Left forelimb (tissue), 1 donor: ENCODE data around the gene GBP1.
"Not testable (repeated sequence)": the region's sequence is repeated elsewhere in the genome, so short reads cannot be mapped to it uniquely, and the experiment has no call there.

Source experiments
- DNase-seq: peaks from one replicate; pipeline ENCODE4 v3.0.0-alpha.2; 2018; ENCODE audit warnings: low spot score

GBP1 gene, protein sequence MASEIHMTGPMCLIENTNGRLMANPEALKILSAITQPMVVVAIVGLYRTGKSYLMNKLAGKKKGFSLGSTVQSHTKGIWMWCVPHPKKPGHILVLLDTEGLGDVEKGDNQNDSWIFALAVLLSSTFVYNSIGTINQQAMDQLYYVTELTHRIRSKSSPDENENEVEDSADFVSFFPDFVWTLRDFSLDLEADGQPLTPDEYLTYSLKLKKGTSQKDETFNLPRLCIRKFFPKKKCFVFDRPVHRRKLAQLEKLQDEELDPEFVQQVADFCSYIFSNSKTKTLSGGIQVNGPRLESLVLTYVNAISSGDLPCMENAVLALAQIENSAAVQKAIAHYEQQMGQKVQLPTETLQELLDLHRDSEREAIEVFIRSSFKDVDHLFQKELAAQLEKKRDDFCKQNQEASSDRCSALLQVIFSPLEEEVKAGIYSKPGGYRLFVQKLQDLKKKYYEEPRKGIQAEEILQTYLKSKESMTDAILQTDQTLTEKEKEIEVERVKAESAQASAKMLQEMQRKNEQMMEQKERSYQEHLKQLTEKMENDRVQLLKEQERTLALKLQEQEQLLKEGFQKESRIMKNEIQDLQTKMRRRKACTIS

DNA sequence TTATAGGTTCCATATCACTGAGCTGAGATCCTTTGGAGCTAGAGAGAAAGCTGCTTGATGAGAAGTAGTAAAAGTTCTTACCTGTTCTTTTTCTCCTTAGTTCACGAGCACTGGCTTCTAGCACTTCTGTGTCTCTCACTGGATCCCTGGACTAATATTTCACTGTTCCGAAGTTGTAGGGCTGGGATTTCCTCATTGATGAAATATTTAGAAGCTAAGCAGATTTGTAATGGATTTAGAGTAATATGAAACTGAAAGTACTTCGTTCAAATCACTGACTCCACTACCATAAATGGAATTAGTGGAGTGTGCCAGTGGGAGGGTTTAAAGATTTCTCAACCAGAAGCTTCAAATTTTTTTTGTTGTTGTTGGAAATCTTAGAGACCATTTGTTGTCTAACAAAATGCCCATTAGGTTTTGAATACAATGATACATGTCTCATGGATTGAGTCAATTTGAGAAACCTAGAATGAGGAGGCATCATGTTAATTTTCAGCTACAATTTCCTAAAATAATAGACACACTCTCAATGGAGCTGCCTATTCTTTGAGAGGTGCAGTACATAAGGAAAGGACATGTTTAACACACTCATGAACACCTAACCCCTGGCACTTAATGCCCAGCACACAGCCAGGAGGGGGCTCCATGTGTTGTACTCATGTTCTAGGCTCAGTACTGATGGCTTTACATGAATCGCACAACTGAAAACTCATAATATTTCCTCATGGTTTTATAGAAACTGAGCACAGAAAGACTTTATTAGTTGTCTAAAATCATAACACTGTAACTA lies at the start of gene GBP1:
Gene GBP1 (minus strand): TSS at position 130 of the 790 bp plus-strand sequence. CDS start 1,974 bp downstream, outside the sequence.
- no peak for DNase-seq

DNA sequence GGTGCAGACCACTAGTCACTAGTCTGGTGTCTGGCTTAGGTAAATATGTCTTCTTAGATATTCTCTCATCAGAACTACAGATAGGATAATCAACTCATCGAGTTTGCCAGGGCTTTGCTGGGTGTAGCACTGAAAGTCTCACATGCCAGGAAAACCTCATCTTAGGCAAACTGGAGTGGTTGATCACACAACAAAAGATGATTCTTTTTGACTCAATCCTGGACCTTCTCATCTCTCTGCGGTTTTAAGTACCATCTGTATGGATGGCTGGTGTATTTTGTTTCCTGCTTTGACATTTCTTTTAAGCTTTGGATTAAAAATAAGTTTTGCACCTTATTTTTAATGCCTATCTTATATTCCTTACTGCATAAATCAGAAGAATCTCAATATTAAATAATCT lies 49.7 kb upstream of the GBP1 start:
- no peak for DNase-seq

- no peak for DNase-seq
Observed at GRCh38 chr1:89112871-89113613, 48.0 kb upstream of the GBP1 start.

- DNase-seq = no peak
Observed at GRCh38 chr1:89104687-89105086, 39.7 kb upstream of the GBP1 start.

DNA sequence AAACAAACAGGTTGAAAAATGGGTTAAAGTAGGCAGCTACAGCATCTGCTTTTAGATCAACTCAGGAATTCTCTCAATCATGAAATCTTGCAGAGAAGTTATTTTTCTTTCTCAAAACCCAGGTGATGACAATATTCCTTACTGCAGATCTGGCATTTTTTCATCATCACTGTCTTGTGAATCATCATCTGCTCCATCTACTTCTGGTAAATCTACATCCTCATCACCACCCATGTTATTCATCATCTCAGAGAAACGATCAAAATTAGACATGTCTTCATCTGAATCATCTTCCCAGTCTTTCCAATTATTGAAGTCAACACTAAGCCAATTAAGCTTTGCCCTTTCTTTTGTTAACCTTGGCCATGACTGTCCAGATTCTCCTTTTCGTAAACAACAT lies 39.1 kb upstream of the GBP1 start:
- no peak for DNase-seq

- no peak for DNase-seq
Observed at GRCh38 chr1:89102021-89102420, 37.0 kb upstream of the GBP1 start.

- no peak for DNase-seq
Observed at GRCh38 chr1:89100412-89100811, 35.4 kb upstream of the GBP1 start.

DNA sequence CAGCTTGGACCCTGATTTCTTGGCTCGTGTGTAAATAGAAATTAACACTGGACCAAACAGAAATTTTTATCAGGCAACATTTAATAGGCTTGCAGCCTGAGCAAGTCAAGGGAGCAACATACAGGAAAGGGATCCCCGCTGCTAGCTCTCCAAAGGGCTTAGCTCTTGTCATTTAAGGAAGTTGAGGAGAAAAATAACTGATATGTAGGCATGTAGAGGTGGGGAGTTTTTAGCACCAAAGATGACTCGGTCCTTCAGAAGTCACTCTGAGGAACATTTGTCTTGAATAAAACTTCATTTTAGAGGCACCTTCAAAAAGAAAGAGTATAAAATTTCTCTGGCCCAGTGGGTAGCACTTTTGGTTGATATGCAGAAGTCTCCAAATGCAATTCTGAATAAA lies 33.8 kb upstream of the GBP1 start:
- DNase-seq = no peak

GRCh38 chr1:89095737-89096136 lies 30.7 kb upstream of the GBP1 start:
- no peak for DNase-seq

GRCh38 chr1:89089962-89090361 lies 25.0 kb upstream of the GBP1 start:
- no peak for DNase-seq

- DNase-seq = no peak
Observed at GRCh38 chr1:89088572-89088971, 23.6 kb upstream of the GBP1 start.

- no peak for DNase-seq
Observed at GRCh38 chr1:89087241-89087640, 22.2 kb upstream of the GBP1 start.

DNA sequence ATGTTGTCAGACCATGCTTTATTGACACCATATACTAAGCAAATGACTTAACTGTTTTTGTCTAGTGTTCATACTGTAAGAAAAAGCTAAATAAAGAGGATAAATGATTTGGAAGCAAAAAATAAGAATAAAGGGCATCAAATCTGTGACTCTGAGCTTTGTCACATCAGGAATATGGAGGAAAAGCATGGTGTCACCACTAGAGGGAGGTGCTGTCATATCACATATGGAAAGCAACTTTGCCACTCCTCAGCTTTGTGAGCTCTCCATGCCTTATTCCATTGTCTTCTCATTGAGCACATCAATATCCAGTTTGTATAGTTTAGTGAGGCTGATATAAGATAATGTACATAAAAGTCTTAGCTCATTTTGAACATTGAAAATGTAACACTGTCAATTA lies 20.8 kb upstream of the GBP1 start:
- DNase-seq = no peak

DNA sequence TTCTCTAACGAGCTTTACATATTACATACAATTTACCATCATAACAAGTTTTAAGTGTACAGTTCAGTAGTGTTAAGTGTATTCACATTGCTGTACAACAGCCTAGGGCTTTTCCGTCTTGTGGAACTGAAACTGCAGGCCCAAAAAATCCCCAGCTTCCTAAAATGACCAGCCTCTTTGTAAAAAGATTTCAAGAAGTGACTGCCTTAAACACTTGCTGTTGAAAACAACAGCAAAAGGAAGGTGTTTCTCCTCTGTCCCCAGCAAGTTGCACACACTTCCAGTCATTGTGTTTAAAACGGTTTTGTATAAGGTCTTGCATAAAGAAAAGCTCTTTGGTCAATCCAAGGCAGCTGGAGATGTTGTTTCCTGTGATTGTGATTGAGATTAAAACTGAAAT lies 16.0 kb upstream of the GBP1 start:
- no peak for DNase-seq

- not testable (repeated sequence) for DNase-seq
Observed at GRCh38 chr1:89080068-89080467, 15.1 kb upstream of the GBP1 start.

GRCh38 chr1:89072466-89073065 lies 7.6 kb upstream of the GBP1 start:
- DNase-seq = not testable (repeated sequence)

- DNase-seq = no peak
Observed at GRCh38 chr1:89070509-89070908, 5.5 kb upstream of the GBP1 start.

- no peak for DNase-seq
Observed at GRCh38 chr1:89069951-89070350, 4.9 kb upstream of the GBP1 start.

DNA sequence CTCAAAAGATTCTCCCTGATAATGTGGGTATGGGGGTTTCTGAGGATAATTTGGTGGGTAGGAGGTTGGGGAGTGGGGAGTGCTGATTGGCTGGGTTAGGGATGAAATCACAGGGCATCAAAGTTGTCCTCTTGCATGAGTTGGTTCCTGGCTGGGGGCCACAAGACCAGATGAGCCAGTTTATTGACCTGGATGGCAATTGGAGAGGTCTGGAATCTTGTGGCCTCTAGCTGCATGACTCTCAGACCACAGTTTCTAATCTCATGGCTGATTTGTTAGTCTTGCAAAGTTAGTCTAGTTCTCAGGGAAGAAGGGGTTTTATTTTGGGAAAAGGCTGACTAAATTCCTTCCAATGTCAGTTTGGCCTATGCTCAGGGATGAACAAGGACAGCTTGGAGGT lies 3.3 kb upstream of the GBP1 start:
- no peak for DNase-seq

DNA sequence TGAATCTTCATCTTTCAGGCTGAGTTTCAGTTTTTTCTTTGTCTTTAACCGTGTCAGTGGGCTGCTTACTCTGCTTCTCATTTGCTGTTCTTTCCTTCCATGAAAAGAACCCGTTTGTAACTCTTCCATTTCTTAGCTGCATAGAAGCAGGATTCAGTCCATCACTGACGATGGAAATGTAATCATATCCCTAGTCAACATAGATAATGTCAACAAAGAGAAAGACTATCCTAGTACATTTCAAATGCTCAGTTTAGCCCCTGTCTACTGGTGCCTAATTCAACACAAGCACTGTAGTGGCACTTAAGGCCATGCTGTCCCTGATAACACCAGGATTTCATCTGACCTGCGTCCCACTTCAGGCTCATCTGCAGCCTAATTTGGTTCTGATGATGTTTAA lies 376 bp downstream of the GBP1 start:
- no peak for DNase-seq

DNA sequence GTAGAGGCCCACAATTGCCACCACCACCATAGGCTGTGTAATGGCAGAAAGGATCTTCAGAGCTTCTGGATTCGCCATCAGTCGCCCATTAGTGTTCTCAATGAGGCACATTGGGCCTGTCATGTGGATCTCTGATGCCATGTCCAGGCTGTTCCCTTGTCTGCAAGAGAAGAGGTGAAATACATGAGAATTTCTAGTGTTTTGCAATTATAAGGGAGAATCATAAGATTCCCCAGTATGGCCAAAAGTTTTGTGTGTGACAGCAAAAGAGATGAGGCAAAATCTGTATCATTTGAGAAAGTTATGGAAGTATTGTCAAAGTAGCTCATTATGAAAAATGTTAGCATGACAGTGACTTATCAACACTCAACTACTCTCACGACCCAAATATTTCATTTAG lies 1.9 kb downstream of the GBP1 start:
- DNase-seq = no peak

- no peak for DNase-seq
Observed at GRCh38 chr1:89060091-89060490, 4.9 kb downstream of the GBP1 start.
